ENCODE measurements around the gene CMTM4. TPM values are rescaled to one million over a fixed set of nuclear protein-coding genes. Genes with fewer than 3 reads are reported as not detected.

Gene CMTM4
- total and polyA plus RNA-seq, 2 of the 4 experiments (the other 2 are of a cell fraction), result 9.0 to 14.5 TPM

DNA sequence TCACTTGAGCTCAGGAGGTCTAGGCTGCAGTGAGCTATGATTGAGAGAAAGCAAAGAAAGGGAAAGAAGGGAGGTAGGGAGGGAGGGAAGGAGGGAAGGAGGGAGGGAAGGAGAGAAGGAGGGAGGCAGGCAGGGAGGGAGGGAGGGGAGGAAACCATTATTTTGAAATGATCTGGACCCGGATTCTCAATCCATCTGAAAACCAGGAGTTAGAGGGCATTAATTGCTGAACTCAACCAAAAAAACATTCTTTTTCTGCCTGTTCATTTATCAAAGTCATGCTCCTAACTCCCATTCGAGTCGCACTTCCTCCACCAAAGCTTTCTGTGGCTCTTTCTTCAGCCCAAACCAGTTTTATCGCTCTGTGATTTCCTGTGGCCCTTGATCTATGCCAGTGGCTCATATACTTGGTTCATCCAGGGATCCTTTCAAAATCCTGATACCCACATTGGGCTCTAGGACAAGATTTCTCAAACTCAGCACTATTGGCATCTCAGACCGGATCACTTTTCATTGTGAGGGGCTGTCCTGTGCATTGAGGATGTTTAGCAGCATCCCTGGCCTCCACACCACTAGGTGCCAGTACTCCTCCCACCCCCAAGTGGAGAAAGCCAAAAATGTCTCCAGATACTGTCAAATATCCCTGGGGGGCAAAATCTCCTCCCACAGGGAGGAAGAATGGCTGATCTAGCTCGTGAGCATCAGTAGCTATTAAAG is 38.2 kb downstream of the CMTM4 start (continued):
- TF ChIP-seq, protein P1, sequence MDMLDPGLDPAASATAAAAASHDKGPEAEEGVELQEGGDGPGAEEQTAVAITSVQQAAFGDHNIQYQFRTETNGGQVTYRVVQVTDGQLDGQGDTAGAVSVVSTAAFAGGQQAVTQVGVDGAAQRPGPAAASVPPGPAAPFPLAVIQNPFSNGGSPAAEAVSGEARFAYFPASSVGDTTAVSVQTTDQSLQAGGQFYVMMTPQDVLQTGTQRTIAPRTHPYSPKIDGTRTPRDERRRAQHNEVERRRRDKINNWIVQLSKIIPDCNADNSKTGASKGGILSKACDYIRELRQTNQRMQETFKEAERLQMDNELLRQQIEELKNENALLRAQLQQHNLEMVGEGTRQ (IDR thresholded peaks at IDR 0.05; ENCODE audit: low read depth, low read length), result no peak
- no peak for TF ChIP-seq SMC3 (IDR thresholded peaks at IDR 0.05; ENCODE audit: low read depth, low read length)
- TF ChIP-seq CHD1 (IDR thresholded peaks at IDR 0.05; ENCODE audit: low read depth, low read length), result no peak
- no peak for TF ChIP-seq RCOR1 (IDR thresholded peaks at IDR 0.05; ENCODE audit: insufficient replicate concordance, low read length)

DNA sequence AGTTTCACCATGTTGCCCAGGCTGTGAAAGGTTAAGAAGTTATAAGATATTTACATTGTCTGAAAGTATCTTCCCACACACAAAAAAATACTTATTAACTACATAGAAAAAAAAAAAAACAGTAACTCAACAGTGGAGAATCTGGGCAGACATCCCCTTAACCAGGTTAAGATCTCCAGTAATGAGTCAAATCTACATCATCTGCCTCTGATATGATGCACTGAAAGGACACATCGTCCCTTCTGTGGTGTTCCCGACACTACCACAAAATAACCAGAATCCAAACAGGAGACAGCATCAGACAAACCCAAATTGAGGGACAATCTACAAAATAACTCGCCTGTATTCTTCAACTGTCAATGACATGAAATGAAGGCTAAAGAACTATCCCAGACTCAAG is 40.0 kb downstream of the CMTM4 start:
- no peak overlapping the region for H2AFZ ChIP-seq (replicated peaks; ENCODE audit: low read length, poor library complexity)
- H2BK15ac ChIP-seq (ENCODE audit: low read depth, low read length), result no peak overlapping the region
- no peak overlapping the region for H4K5ac ChIP-seq (ENCODE audit: low read depth, low read length)
- CTCF ChIA-PET, result no interaction called here
- H3K79me1 ChIP-seq (ENCODE audit: low read depth in 1 of 2, low read length in 2 of 2), result peaks cover 13 to 17% of the 10 kb centered on the region in 2 experiments; a peak in 3 of 4 replicates
- 0 out of 2 replicates have a peak, but pooled peaks cover 4% of the 10 kb centered on the region for H4K20me1 ChIP-seq (ENCODE audit: insufficient read depth, low read length)
- POLR2A ChIA-PET (ENCODE audit: unreplicated experiment), result no interaction called here
- DNase-seq (peak; percentile 38), ATAC-seq (ENCODE audit: low read depth) (no peak)
- H2AK5ac ChIP-seq (ENCODE audit: low read depth, low read length), result no peak overlapping the region
- H3K4me3 ChIP-seq (ENCODE audit: insufficient read depth, low read depth, low read length), result no peak overlapping the region
- no peak overlapping the region for H3K23ac ChIP-seq (ENCODE audit: low read depth, low read length)
- H3K27me3 ChIP-seq (ENCODE audit: control insufficient read depth, insufficient read depth, low read length), result no peaks in the 10 kb centered on the region
- H3K4ac ChIP-seq (ENCODE audit: low read depth, low read length), result no peak overlapping the region
- H3K9me1 ChIP-seq (ENCODE audit: insufficient read depth, low read length), result 0 out of 2 replicates have a peak, but pooled peaks cover 3% of the 10 kb centered on the region
- in situ Hi-C loops (cut with MboI; ENCODE audit: low sequenced_read_pairs), result no loop called here
- H4K91ac ChIP-seq (ENCODE audit: insufficient read depth, low read depth, low read length), result no peak overlapping the region
- intact Hi-C loops (cut with micrococcal nuclease), result no loop called here
- no peak overlapping the region for H3K56ac ChIP-seq (ENCODE audit: extremely low read depth, insufficient read depth, low read length)
- H4K8ac ChIP-seq (ENCODE audit: low read depth in 2 of 2, low read length in 2 of 2), result no peak overlapping the region
- H3K9me3 ChIP-seq (ENCODE audit: control insufficient read depth, insufficient read depth, low read length), result no peaks in the 10 kb centered on the region
- TF ChIP-seq BHLHE40 (IDR thresholded peaks at IDR 0.05; ENCODE audit: low read depth, low read length), result no peak
- no peak for TF ChIP-seq RFX5 (IDR thresholded peaks at IDR 0.05; ENCODE audit: low read depth, low read length)
- TF ChIP-seq, protein P2, sequence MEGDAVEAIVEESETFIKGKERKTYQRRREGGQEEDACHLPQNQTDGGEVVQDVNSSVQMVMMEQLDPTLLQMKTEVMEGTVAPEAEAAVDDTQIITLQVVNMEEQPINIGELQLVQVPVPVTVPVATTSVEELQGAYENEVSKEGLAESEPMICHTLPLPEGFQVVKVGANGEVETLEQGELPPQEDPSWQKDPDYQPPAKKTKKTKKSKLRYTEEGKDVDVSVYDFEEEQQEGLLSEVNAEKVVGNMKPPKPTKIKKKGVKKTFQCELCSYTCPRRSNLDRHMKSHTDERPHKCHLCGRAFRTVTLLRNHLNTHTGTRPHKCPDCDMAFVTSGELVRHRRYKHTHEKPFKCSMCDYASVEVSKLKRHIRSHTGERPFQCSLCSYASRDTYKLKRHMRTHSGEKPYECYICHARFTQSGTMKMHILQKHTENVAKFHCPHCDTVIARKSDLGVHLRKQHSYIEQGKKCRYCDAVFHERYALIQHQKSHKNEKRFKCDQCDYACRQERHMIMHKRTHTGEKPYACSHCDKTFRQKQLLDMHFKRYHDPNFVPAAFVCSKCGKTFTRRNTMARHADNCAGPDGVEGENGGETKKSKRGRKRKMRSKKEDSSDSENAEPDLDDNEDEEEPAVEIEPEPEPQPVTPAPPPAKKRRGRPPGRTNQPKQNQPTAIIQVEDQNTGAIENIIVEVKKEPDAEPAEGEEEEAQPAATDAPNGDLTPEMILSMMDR (conservative IDR thresholded peaks at IDR 0.05; ENCODE audit: low read depth, low read length), result no peak
- no peak for TF ChIP-seq NFE2L2 (IDR thresholded peaks at IDR 0.05; ENCODE audit: low read depth, low read length)
- TF ChIP-seq POLR2A (IDR thresholded peaks at IDR 0.05; ENCODE audit: low read depth, low read length), result no peak
- no peak for TF ChIP-seq CHD1 (IDR thresholded peaks at IDR 0.05; ENCODE audit: low read depth, low read length)
- TF ChIP-seq CEBPB (IDR thresholded peaks at IDR 0.05; ENCODE audit: low read depth, low read length), result no peak
- WGBS, 2 experiments (ENCODE audit: extremely low coverage in 2 of 2, insufficient read length in 1 of 2), result 100% methylated on average over 1 of the region's 3 CpGs; no CpG with 5 or more reads in 1 of the 2 experiments
- no peaks in the 10 kb centered on the region for H3K36me3 ChIP-seq (ENCODE audit: control insufficient read depth, insufficient read depth, low read length)
- H3K4me1 ChIP-seq (ENCODE audit: control insufficient read depth, insufficient read depth, low read length), result peaks cover 6% of the 10 kb centered on the region
- H3K9ac ChIP-seq (ENCODE audit: low read depth, low read length), result no peak overlapping the region
- no peak overlapping the region for H3K14ac ChIP-seq (replicated peaks; ENCODE audit: low read depth, low read length)
- H2BK120ac ChIP-seq (ENCODE audit: low read depth, low read length), result no peak overlapping the region
- no peak overlapping the region for H2BK5ac ChIP-seq (ENCODE audit: low read depth, low read length, poor library complexity, severe bottlenecking)
- no peak overlapping the region for H3K27ac ChIP-seq (ENCODE audit: insufficient read depth, low read length)
- dilution Hi-C loops (cut with HindIII; ENCODE audit: low sequenced_read_pairs, unreplicated experiment), result no loop called here
- no peak overlapping the region for H2BK20ac ChIP-seq (ENCODE audit: low read depth, low read length)
- no peak overlapping the region for H3K4me2 ChIP-seq (ENCODE audit: low read depth, low read length)
- H3K18ac ChIP-seq (ENCODE audit: low read depth, low read length), result no peak overlapping the region; the same call in 1 of the 2 replicates
- no peak overlapping the region for H2AK9ac ChIP-seq (replicated peaks; ENCODE audit: low read depth, low read length, poor library complexity)
- no TSS peak for BruUV-seq (replicated peaks)

All from IMR-90 (cell line).